ENCODE data around the gene B4GALT1.

The B4GALT1 gene

GRCh38 chr9:33123407-33124031, 43.6 kb downstream of the B4GALT1 start:
- no peak for DNase-seq (ENCODE audit: low read depth)

- DNase-seq (ENCODE audit: low read depth) = no peak
Measured at GRCh38 chr9:33120620-33121019, 46.5 kb downstream of the B4GALT1 start.

- no peak for DNase-seq (ENCODE audit: low read depth)
Measured at GRCh38 chr9:33117796-33118195, 49.3 kb downstream of the B4GALT1 start.

- no peak for DNase-seq (ENCODE audit: low read depth)
Measured at GRCh38 chr9:33117306-33117705, 49.8 kb downstream of the B4GALT1 start.

GRCh38 chr9:33116860-33117259, 50.3 kb downstream of the B4GALT1 start:
- no peak for DNase-seq (ENCODE audit: low read depth)

- no peak for DNase-seq (ENCODE audit: low read depth)
Measured at GRCh38 chr9:33114746-33115145, 52.4 kb downstream of the B4GALT1 start.

GRCh38 chr9:33113799-33114547, 53.2 kb downstream of the B4GALT1 start:
- no peak for DNase-seq (ENCODE audit: low read depth)

- no peak for DNase-seq (ENCODE audit: low read depth)
Measured at GRCh38 chr9:33112094-33112493, 55.0 kb downstream of the B4GALT1 start.

- no peak for DNase-seq (ENCODE audit: low read depth)
Measured at GRCh38 chr9:33111631-33112030, 55.5 kb downstream of the B4GALT1 start.

GRCh38 chr9:33110686-33111085, 56.5 kb downstream of the B4GALT1 start:
- DNase-seq (ENCODE audit: low read depth) = no peak

- DNase-seq (ENCODE audit: low read depth) = no peak
Measured at GRCh38 chr9:33109850-33110595, 57.1 kb downstream of the B4GALT1 start.

GRCh38 chr9:33109097-33109496, 58.0 kb downstream of the B4GALT1 start:
- DNase-seq (ENCODE audit: low read depth) = no peak

- DNase-seq (ENCODE audit: low read depth) = no peak
Measured at GRCh38 chr9:33108472-33108871, 58.7 kb downstream of the B4GALT1 start.

- no peak for DNase-seq (ENCODE audit: low read depth)
Measured at GRCh38 chr9:33107762-33108161, 59.4 kb downstream of the B4GALT1 start.

GRCh38 chr9:33106827-33107621, 60.1 kb downstream of the B4GALT1 start:
- DNase-seq (ENCODE audit: low read depth) = no peak

GRCh38 chr9:33106372-33106771, 60.8 kb downstream of the B4GALT1 start:
- DNase-seq (ENCODE audit: low read depth) = no peak

- no peak for DNase-seq (ENCODE audit: low read depth)
Measured at GRCh38 chr9:33105959-33106358, 61.2 kb downstream of the B4GALT1 start.

- DNase-seq (ENCODE audit: low read depth) = no peak
Measured at GRCh38 chr9:33105504-33105903, 61.6 kb downstream of the B4GALT1 start.

GRCh38 chr9:33104401-33104800, 62.7 kb downstream of the B4GALT1 start:
- DNase-seq (ENCODE audit: low read depth) = no peak

GRCh38 chr9:33103501-33104281, 63.4 kb downstream of the B4GALT1 start:
- no peak for DNase-seq (ENCODE audit: low read depth)

GRCh38 chr9:33102551-33103210, 64.5 kb downstream of the B4GALT1 start:
- no peak for DNase-seq (ENCODE audit: low read depth)
